T-helper 2 cell treated with Interferon-gamma antibody and Interleukin-4, amounts not matched to agents 5 μg/mL and 100 μg/mL, for 36 hours (primary cell): ENCODE data around the gene KIF11.

Experiments
- DNase-seq: peaks from one replicate; pipeline ENCODE4 v3.0.0; 2021; ENCODE audit warnings: low spot score
- H3K27ac Mint-ChIP-seq: one replicate; pipeline ENCODE4 v1.8.0; 2021; ENCODE audit warnings: mild to moderate bottlenecking, mixed read lengths
- H3K27me3 Mint-ChIP-seq: one replicate; pipeline ENCODE4 v1.8.0; 2021; ENCODE audit warnings: low read depth, mixed read lengths
- H3K36me3 Mint-ChIP-seq: one replicate; pipeline ENCODE4 v1.8.0; 2021; ENCODE audit warnings: low read depth, mixed read lengths
- H3K4me1 Mint-ChIP-seq: one replicate; pipeline ENCODE4 v1.8.0; 2021; ENCODE audit warnings: low read depth, mixed read lengths
- H3K4me3 Mint-ChIP-seq: one replicate; pipeline ENCODE4 v1.8.0; 2022; ENCODE audit warnings: mild to moderate bottlenecking, moderate library complexity, mixed read lengths
- H3K9me3 Mint-ChIP-seq: one replicate; pipeline ENCODE4 v1.8.0; 2021; ENCODE audit warnings: mixed read lengths

Gene KIF11

DNA sequence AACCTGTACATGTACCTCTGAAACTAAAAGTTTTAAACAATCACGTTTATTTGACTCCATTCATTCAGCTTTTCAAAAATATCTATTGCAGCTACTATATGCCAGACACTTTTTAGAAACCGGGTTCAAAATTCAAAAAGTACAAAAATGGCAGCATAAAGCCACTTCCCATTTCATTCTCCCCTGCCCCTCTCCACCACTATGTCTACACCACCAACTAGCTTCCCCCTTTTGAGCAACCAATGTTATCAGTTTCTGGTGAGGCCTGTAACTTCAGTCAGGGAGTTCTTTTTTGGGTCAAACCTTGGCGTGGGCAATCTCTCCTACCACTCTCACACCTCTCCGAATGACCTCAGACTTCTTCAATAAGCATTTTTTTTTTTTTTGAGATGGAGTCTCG is 85.3 kb downstream of the KIF11 start:
- Mint-ChIP-seq H3K4me3 (no peak overlapping the region), H3K9me3 (no peaks in the 10 kb centered on the region), H3K27me3 (peaks cover 17% of the 10 kb centered on the region), H3K27ac (no peak overlapping the region), H3K36me3 (no peaks in the 10 kb centered on the region), H3K4me1 (no peaks in the 10 kb centered on the region)
- no peak for DNase-seq

DNA sequence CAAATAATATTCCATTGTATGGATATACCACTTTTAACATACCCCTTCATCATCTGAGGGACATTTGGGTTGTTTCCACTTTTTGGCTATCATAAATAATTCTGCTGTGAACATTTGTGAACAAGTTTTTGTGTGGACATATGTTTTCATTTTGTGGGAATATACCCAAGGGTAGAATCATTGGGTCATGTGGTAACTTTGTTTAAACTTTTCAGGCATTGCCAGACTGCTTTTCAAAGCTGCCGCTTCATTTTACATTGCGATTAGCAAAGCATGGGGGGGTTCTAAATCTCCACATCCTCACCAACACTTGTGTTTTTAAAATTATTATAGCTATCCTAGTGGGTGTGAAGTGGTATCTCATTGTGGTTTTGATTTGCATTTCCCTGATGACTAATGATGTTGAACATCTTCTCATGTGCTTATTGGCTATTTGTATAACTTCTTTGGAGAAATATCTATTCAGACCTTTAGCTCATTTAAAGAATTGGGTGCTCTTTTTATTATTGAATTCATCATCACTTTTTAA is 88.4 kb downstream of the KIF11 start:
- Mint-ChIP-seq H3K4me1 (no peaks in the 10 kb centered on the region), H3K36me3 (no peaks in the 10 kb centered on the region), H3K27ac (no peak overlapping the region), H3K27me3 (peaks cover 47% of the 10 kb centered on the region), H3K4me3 (no peak overlapping the region), H3K9me3 (no peaks in the 10 kb centered on the region)
- DNase-seq = no peak

DNA sequence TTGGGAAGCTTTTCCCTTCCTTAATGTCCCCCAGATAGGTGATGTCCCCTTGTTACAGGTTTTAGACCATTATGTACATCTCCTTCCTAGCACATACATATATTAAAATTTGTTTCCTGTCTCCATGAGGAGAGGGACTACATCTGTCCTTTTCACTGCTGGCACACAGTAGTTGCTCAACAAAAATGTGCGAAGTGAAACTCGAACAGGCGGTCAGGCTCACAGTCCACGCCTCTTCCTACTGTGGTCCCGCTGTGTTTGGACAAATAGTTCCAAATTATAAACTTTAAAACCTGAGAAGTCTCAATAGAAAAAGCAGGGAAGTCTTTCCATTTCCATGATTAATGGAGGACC is 95.6 kb downstream of the KIF11 start:
- H3K27me3 Mint-ChIP-seq = peaks cover 82% of the 10 kb centered on the region
- no peaks in the 10 kb centered on the region for H3K9me3 Mint-ChIP-seq
- no peak for DNase-seq

DNA sequence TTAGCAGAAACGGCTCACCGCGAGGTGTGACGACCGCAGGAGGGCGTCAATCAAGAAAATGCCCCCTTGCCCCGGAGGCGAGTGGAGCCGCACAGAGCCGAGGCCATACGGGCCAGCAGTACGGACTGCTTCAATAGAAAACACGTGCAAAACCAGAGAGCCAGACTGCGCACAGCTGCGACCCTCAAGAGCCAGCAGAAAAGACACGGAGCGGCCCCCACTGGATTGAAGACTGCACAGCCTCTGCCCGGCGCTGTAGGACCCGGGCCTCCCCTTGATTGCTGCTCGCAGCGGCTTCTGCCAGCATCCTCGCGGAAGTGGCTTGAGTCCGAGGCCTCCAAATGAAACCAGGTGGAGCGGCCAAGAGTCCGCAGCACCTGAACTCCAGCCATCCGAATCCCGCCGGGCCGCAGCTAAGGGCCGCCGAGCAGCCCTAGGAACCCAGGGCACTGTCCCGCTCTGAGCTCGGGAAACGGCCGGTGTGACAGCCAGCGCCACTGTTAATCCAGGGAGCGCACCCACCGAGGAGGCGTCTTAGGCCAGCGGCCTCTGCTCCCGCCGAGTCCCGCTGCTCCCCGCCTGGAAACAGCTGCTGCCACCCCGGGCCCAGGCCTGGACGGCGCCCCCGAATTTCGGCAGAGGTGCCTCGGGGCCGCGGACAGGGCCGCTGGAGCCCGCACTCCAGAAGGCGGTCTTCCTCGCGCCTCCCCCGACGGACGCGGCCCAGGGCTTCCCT is 96.2 kb downstream of the KIF11 start:
- Mint-ChIP-seq H3K27me3 (peaks cover 83% of the 10 kb centered on the region), H3K9me3 (no peaks in the 10 kb centered on the region), H3K4me3 (peak overlapping the region; percentile 57), H3K36me3 (no peaks in the 10 kb centered on the region), H3K4me1 (peaks cover 19% of the 10 kb centered on the region), H3K27ac (no peak overlapping the region)
- DNase-seq = peak; percentile 10

More for the DNA sequence above, 95.6 kb downstream of the KIF11 start:
- no peak overlapping the region for H3K27ac Mint-ChIP-seq
- H3K4me1 Mint-ChIP-seq = peaks cover 19% of the 10 kb centered on the region
- H3K36me3 Mint-ChIP-seq = no peaks in the 10 kb centered on the region
- H3K4me3 Mint-ChIP-seq = peak overlapping the region; percentile 57

DNA sequence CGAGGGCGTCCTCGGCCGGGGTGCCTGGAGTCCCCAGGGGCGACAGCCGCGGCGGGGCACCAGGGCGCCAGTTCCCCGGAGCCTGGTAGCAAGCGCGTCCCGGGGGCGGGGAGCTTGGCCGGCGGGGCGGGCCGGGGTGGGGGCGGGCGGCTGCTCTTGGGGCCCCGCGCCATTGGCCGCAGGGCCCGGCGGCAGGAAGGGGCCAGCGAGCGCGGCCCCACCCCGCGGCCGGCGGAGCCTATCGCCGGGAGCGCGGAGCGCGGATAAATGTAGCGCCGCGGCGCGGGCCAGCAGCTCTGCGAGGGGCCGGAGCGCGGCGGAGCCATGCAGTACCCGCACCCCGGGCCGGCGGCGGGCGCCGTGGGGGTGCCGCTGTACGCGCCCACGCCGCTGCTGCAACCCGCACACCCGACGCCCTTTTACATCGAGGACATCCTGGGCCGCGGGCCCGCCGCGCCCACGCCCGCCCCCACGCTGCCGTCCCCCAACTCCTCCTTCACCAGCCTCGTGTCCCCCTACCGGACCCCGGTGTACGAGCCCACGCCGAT is 96.8 kb downstream of the KIF11 start, which contains the start of gene HHEX:
Gene HHEX, plus strand, starts transcription at position 293 of the 548 bp plus-strand sequence. Its CDS starts 32 bp downstream, at position 325.
- DNase-seq = peak; percentile 17
- no peak within 1 kb of the TSS for H3K27ac Mint-ChIP-seq

DNA sequence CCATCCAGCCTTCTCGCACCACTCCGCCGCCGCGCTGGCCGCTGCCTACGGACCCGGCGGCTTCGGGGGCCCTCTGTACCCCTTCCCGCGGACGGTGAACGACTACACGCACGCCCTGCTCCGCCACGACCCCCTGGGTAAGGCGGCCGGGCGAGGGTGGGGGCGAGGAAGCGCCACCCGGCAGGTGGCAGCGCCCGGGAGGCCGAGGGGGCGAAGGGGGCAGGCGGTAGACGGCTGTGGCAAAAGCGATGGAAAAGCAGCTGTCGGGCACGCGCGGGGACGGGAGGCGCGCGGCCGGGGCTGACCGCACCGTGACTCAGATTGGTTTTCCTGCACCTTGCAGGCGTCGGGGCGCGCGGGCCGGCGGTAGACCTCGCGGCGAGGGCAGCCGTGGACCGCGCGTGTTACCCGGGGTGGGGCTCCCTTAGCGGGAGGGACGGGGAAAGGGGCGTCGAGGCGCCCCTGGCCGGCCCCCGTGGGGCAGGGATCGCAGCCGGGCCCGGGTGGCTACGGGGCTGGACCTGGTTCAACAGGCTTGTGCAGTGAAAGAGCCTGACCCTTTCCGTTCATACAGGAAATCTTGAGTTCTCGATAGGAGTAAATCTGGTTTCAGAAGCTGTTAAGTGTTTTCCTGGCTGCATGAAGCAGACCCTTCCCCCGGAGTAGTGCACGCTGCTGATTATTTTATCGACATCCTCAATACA is 97.4 kb downstream of the KIF11 start:
- no peaks in the 10 kb centered on the region for H3K9me3 Mint-ChIP-seq
- no peaks in the 10 kb centered on the region for H3K36me3 Mint-ChIP-seq
- H3K4me3 Mint-ChIP-seq = peak overlapping the region; percentile 72
- DNase-seq = peak; percentile 73
- peaks cover 19% of the 10 kb centered on the region for H3K4me1 Mint-ChIP-seq
- peaks cover 81% of the 10 kb centered on the region for H3K27me3 Mint-ChIP-seq
- H3K27ac Mint-ChIP-seq = no peak overlapping the region

More for the DNA sequence above, 96.8 kb downstream of the KIF11 start, which contains the start of gene HHEX:
- Mint-ChIP-seq H3K36me3 (no peaks in the 10 kb centered on the region), H3K4me3 (peak within 1 kb of the TSS; percentile 72), H3K4me1 (peaks cover 19% of the 10 kb centered on the region), H3K27me3 (peaks cover 83% of the 10 kb centered on the region), H3K9me3 (no peaks in the 10 kb centered on the region)

DNA sequence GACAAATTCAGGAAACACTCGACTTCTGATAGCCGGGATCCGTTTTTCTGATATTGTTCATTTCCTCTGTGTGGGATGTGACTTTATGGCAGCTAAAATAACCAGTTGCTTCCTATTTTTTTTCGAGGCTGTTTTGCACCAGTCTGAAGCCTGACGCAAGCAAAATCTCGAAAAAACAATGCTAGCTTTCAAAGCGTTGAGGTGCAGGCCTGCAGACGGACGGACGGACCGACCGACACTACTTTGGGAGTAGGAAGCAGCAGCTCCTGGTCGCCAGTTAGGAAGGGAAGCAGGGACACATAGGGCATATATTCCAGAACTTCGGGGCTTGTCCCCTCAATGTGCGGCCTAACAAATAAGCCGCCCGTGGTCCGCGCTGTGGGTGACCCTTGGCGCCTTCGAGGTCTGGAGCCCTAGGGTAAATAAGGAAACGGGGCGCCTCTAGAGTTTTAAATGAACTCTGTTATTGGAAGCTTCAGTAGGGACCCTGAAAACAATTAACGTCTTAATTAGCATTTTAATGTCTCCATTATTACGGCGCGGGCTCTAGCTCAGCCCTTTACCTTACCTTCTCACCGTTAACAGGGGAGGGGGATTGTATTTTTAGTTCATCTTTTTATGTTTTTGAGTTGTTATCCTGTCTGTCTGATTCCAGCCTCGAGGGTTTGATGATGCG is 98.1 kb downstream of the KIF11 start:
- Mint-ChIP-seq H3K27ac (no peak overlapping the region), H3K9me3 (no peaks in the 10 kb centered on the region), H3K36me3 (no peaks in the 10 kb centered on the region), H3K4me3 (peak overlapping the region; percentile 72), H3K4me1 (peaks cover 19% of the 10 kb centered on the region), H3K27me3 (peaks cover 76% of the 10 kb centered on the region)
- no peak for DNase-seq

DNA sequence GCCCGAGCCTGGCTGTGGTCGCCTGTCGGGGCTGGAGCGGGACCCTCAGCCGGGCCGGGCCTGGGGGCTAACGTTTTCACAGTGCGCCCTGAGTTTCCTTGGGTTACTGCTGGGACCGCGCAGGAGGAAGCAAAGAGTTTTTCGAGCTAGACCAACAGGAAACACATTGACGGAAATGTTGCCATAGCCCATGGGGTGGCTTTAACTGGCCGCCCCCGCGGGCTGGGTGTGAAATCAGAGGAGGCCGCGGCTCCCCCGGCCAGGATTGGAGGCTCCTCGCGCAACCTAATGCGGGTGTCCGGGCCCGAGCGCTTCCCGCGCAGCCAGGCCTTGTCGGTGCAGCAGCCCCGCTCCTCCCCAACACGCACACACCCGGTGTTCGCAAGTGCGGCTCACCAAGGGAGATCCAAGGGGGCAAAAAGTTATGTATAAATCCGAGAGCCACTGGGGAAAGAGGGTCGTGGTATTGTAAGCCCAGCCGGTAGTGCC is 98.7 kb downstream of the KIF11 start:
- no peak overlapping the region for H3K27ac Mint-ChIP-seq
- H3K27me3 Mint-ChIP-seq = peaks cover 76% of the 10 kb centered on the region
- peak overlapping the region; percentile 44 for H3K4me3 Mint-ChIP-seq
- peaks cover 19% of the 10 kb centered on the region for H3K4me1 Mint-ChIP-seq
- no peaks in the 10 kb centered on the region for H3K36me3 Mint-ChIP-seq
- no peaks in the 10 kb centered on the region for H3K9me3 Mint-ChIP-seq
- peak; percentile 18 for DNase-seq

DNA sequence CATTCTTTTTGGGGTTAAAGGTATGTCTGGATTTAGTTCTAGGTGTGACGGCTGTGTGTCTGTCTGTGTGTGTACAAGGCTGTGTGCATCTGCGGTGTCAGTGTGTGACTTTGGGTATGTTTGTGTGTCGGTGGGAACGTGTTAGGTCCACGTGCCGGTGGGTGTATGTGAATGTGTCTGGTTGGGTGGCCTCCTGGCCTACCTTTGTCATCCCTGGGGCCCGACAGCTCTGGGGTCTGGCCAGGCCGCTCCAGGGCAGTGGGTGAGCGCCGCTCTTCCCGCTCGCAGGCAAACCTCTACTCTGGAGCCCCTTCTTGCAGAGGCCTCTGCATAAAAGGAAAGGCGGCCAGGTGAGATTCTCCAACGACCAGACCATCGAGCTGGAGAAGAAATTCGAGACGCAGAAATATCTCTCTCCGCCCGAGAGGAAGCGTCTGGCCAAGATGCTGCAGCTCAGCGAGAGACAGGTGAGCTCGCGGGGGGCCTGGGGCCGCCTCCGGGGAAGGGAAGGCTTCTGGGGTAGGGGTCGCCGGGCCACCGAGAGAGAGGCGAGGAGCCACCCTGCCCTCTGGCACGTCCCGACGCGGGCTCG is 99.2 kb downstream of the KIF11 start:
- H3K4me3 Mint-ChIP-seq = peak overlapping the region; percentile 44

DNA sequence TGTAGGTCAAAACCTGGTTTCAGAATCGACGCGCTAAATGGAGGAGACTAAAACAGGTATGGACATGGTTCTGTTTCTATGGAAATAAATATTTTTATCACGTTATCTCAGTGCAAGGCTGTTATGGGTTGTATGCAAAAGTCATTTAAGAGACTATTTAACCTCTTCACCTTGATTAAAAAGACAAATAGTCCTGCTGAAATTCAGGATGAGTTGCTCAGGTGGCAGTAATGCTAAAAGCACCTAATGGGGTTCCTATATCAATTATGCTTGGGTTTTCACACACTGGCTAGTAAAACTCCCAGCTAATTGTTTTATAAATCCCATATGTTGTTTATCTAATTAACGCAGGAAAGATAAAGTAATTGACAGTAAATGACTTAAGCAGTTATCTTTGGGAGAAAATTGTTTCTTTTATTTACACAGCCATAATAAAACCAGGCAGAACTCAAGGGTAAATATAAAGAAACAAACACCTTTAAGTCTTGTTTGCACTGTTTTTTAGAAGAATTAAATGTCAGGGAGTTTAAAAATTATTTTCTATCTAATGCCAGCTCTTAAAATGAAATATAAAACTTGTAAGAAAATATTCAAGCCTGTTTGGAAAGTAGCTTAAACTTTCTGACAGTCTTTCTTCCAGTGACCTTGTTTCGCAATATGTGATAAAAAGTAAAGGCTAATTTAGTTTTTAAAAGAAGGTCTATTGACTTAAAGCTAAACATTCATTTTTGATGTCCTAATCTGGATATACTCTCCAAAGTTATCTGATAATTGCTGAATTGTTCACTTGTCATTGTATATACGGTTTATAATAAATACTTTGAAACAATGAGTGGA is 100.0 kb downstream of the KIF11 start:
- H3K4me1 Mint-ChIP-seq = peaks cover 23% of the 10 kb centered on the region
- H3K27me3 Mint-ChIP-seq = peaks cover 78% of the 10 kb centered on the region
- no peaks in the 10 kb centered on the region for H3K36me3 Mint-ChIP-seq
- H3K9me3 Mint-ChIP-seq = no peaks in the 10 kb centered on the region
- H3K27ac Mint-ChIP-seq = no peak overlapping the region
- no peak for DNase-seq
- peak overlapping the region; percentile 54 for H3K4me3 Mint-ChIP-seq

More for the DNA sequence above, 99.2 kb downstream of the KIF11 start:
- Mint-ChIP-seq H3K9me3 (no peaks in the 10 kb centered on the region), H3K36me3 (no peaks in the 10 kb centered on the region), H3K27me3 (peaks cover 76% of the 10 kb centered on the region), H3K27ac (peak overlapping the region; percentile 6), H3K4me1 (peaks cover 19% of the 10 kb centered on the region)
- no peak for DNase-seq

DNA sequence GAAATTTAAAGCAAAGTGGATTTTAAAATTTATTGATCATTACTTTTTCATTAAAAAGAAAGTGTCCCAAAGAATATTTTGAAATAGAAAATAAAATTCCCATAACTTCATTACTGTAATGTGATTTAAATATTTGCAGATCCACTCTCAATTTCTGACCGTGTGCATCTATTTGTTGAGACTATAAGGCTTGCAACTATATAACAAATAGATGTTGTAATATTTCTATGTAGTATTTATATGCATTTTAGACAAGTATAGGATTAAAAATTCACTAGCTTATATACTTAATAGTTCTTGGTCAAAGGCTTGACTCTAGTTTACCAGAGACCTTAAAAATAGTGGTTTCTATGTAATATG is 100.6 kb downstream of the KIF11 start:
- H3K4me3 Mint-ChIP-seq = no peak overlapping the region
- no peaks in the 10 kb centered on the region for H3K9me3 Mint-ChIP-seq
- no peak overlapping the region for H3K27ac Mint-ChIP-seq
- H3K27me3 Mint-ChIP-seq = peaks cover 77% of the 10 kb centered on the region
- no peak for DNase-seq
- no peaks in the 10 kb centered on the region for H3K36me3 Mint-ChIP-seq
- H3K4me1 Mint-ChIP-seq = peaks cover 27% of the 10 kb centered on the region

DNA sequence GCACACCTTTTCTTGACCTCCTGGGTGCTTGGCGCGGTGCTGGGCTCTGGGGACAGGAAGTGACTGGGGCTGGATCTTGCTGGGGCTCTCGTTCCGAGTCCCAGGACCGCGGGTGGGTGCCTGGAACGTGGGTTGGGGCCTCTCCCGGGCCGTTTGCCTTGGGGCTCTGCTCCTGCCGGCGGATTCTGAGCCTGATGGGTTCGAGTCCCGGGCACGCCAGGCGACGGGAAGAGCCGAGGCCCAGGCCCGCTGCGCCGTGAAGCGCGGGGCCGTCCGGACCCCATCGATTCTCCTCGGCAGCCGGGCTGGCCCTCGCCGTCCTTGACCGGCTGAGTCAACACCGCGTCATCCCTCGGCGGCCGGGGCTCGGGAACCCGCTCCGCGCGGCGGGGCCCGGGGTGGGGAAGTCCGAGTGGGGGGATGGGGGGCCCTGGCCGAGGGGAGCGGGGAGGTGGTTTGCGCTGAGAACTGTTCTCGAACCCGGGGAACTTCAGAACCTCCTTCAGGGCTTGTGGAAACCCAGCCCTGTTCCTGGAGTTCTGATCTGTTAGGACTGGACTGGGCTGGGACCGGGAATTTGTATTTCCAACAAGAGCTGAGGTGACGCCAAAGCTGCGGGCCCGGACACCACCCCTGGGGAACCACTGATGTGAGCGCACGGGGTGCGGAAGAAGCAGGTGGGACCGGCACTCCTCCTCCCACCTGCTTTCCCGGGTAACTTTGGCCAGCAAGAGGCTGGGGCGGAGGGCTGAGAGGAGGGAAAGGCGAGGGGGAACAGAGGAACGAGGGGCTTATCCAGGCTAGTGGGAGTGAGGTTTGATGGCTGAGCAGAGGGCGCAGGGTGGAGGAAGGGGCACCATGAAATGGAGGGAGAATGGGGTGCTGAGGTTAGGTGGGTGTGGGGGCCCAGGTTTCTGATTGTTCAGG is 103.0 kb downstream of the KIF11 start:
- Mint-ChIP-seq H3K9me3 (no peaks in the 10 kb centered on the region), H3K36me3 (no peaks in the 10 kb centered on the region), H3K4me1 (peaks cover 32% of the 10 kb centered on the region), H3K4me3 (no peak overlapping the region), H3K27ac (no peak overlapping the region), H3K27me3 (peaks cover 83% of the 10 kb centered on the region)
- no peak for DNase-seq
